ENCODE measurements around the gene C14orf180.

- no peak for TF ChIP-seq CTCF (IDR thresholded peaks at IDR 0.05; ENCODE audit: low read length)
- TF ChIP-seq EZH2 (optimal IDR thresholded peaks at IDR 0.05; ENCODE audit: low read depth, low read length), result no peak
Observed at GRCh38 chr14:104634886-104635570, 55.5 kb downstream of the C14orf180 start.

Measured in MM.1S (cell line).